ENCODE measurements around the gene ETNK1.

DNA sequence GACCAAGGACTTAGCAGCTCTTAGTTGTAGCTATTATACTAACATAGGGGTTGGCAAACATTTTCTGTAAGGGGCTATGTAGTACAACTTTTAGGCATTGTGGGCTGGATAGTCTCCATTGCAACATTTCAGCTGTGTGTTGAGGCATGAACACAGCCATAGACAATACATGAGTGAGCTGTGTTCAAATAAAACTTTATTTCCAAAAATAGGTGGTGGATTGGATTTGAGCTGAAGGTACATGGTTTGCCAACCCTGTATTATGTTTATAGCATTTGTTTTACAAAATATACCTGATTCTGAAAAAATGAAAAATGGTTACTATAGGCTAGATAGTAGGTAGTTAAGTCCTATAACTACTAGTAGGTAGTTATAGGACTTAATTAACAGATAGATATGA lies 40.5 kb downstream of the ETNK1 start:
- TF ChIP-seq, protein P1, sequence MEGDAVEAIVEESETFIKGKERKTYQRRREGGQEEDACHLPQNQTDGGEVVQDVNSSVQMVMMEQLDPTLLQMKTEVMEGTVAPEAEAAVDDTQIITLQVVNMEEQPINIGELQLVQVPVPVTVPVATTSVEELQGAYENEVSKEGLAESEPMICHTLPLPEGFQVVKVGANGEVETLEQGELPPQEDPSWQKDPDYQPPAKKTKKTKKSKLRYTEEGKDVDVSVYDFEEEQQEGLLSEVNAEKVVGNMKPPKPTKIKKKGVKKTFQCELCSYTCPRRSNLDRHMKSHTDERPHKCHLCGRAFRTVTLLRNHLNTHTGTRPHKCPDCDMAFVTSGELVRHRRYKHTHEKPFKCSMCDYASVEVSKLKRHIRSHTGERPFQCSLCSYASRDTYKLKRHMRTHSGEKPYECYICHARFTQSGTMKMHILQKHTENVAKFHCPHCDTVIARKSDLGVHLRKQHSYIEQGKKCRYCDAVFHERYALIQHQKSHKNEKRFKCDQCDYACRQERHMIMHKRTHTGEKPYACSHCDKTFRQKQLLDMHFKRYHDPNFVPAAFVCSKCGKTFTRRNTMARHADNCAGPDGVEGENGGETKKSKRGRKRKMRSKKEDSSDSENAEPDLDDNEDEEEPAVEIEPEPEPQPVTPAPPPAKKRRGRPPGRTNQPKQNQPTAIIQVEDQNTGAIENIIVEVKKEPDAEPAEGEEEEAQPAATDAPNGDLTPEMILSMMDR (IDR thresholded peaks at IDR 0.05): no peak
- no peak for TF ChIP-seq POLR2AphosphoS5 (IDR thresholded peaks at IDR 0.05)

All from gastroesophageal sphincter (tissue), 3 donors.